ENCODE measurements around the gene DGCR6L.

Gene DGCR6L

GRCh38 chr22:20297414-20298109 is 22.3 kb downstream of the DGCR6L start:
- DNase-seq (ENCODE audit: low read depth) = no peak
- H3K4me3 ChIP-seq (ENCODE audit: low read depth, low read length) = no peak overlapping the region
- TF ChIP-seq CTCF (IDR thresholded peaks at IDR 0.05; ENCODE audit: low read depth, low read length, missing control alignments) = no peak

- no peak overlapping the region for H3K4me3 ChIP-seq (ENCODE audit: low read depth, low read length)
- TF ChIP-seq CTCF (IDR thresholded peaks at IDR 0.05; ENCODE audit: low read depth, low read length, missing control alignments) = no peak
- no peak for DNase-seq (ENCODE audit: low read depth)
Observed at GRCh38 chr22:20296598-20296997, 23.3 kb downstream of the DGCR6L start.

GRCh38 chr22:20295262-20296064 is 24.4 kb downstream of the DGCR6L start:
- no peak for DNase-seq (ENCODE audit: low read depth)
- H3K4me3 ChIP-seq (ENCODE audit: low read depth, low read length) = no peak overlapping the region
- no peak for TF ChIP-seq CTCF (IDR thresholded peaks at IDR 0.05; ENCODE audit: low read depth, low read length, missing control alignments)

GRCh38 chr22:20292673-20293232 is 27.1 kb downstream of the DGCR6L start:
- DNase-seq (ENCODE audit: low read depth) = no peak
- TF ChIP-seq CTCF (IDR thresholded peaks at IDR 0.05; ENCODE audit: low read depth, low read length, missing control alignments) = no peak
- no peak overlapping the region for H3K4me3 ChIP-seq (ENCODE audit: low read depth, low read length)

GRCh38 chr22:20292108-20292507 is 27.8 kb downstream of the DGCR6L start:
- no peak for TF ChIP-seq CTCF (IDR thresholded peaks at IDR 0.05; ENCODE audit: low read depth, low read length, missing control alignments)
- DNase-seq (ENCODE audit: low read depth) = no peak
- no peak overlapping the region for H3K4me3 ChIP-seq (ENCODE audit: low read depth, low read length)

- no peak for TF ChIP-seq CTCF (IDR thresholded peaks at IDR 0.05; ENCODE audit: low read depth, low read length, missing control alignments)
- no peak for DNase-seq (ENCODE audit: low read depth)
- no peak overlapping the region for H3K4me3 ChIP-seq (ENCODE audit: low read depth, low read length)
Observed at GRCh38 chr22:20291604-20292063, 28.2 kb downstream of the DGCR6L start.
